NOMO-1 treated with dmso at 0.1 percent for 144 hours (cell line): Measurements from ENCODE around the gene SASH1.

Experiments used
- DNase-seq: peaks from one replicate; lab custom pipeline; 2025; ENCODE audit not compliant: unreplicated experiment; lab: John Stamatoyannopoulos, UW

Gene SASH1

GRCh38 chr6:148516617-148517016 lies 174.0 kb downstream of the SASH1 start:
- DNase-seq, result peak; percentile 8

GRCh38 chr6:148517470-148517869 lies 174.8 kb downstream of the SASH1 start:
- no peak for DNase-seq

GRCh38 chr6:148518511-148519156 lies 176.0 kb downstream of the SASH1 start:
- no peak for DNase-seq

GRCh38 chr6:148520109-148520841 lies 177.6 kb downstream of the SASH1 start:
- no peak for DNase-seq

- DNase-seq, result no peak
These were observed 178.5 kb downstream of the SASH1 start for GRCh38 chr6:148521158-148521557.

GRCh38 chr6:148521586-148521985 lies 178.9 kb downstream of the SASH1 start:
- no peak for DNase-seq

GRCh38 chr6:148523048-148523447 lies 180.4 kb downstream of the SASH1 start:
- DNase-seq, result no peak

- DNase-seq, result no peak
These were observed 180.9 kb downstream of the SASH1 start for GRCh38 chr6:148523551-148523950.

- DNase-seq, result no peak
These were observed 181.8 kb downstream of the SASH1 start for GRCh38 chr6:148524471-148524882.

- no peak for DNase-seq
These were observed 182.3 kb downstream of the SASH1 start for GRCh38 chr6:148524976-148525375.

GRCh38 chr6:148525453-148525852 lies 182.8 kb downstream of the SASH1 start:
- DNase-seq, result no peak

- DNase-seq, result no peak
These were observed 183.5 kb downstream of the SASH1 start for GRCh38 chr6:148526145-148526544.

GRCh38 chr6:148528292-148528691 lies 185.7 kb downstream of the SASH1 start:
- DNase-seq, result no peak

GRCh38 chr6:148529010-148529409 lies 186.4 kb downstream of the SASH1 start:
- no peak for DNase-seq

GRCh38 chr6:148530394-148530953 lies 187.8 kb downstream of the SASH1 start:
- DNase-seq, result no peak

- no peak for DNase-seq
These were observed 188.3 kb downstream of the SASH1 start for GRCh38 chr6:148530976-148531375.

GRCh38 chr6:148532698-148533097 lies 190.1 kb downstream of the SASH1 start:
- DNase-seq, result no peak

GRCh38 chr6:148533309-148534107 lies 190.9 kb downstream of the SASH1 start:
- no peak for DNase-seq

GRCh38 chr6:148534871-148535270 lies 192.2 kb downstream of the SASH1 start:
- DNase-seq, result no peak

- DNase-seq, result no peak
These were observed 192.7 kb downstream of the SASH1 start for GRCh38 chr6:148535381-148535780.

GRCh38 chr6:148535976-148536375 lies 193.3 kb downstream of the SASH1 start:
- no peak for DNase-seq
